Measurements from ENCODE around the gene COMTD1. TPM values are rescaled to one million over a fixed set of nuclear protein-coding genes. Genes with fewer than 3 reads are reported as not detected.

The COMTD1 gene
- total and polyA plus RNA-seq, 2 donors (not counting 3 experiments of a cell fraction or from before 2014, with no cell fraction given), result 18.4 to 18.6 TPM

DNA sequence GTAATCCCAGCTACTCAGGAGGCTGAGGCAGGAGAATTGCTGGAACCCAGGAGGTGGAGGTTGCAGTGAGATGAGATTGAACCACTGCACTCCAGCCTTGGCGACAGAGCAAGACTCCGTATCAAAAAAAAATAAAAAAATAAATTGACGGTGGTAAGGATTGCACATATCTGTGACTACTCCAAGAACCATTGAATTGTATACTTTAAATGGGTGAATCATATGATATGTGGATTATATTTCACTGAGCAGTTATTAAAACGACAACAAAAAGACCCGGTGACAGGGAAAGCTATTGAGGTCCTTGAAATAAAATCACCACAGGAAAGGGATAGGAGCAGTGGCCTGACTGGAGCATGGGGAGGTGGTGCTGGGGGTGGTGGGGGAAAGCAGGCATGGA is 31.2 kb upstream of the COMTD1 start:
- Histone ChIP-seq H3K9me1 (replicated peaks; ENCODE audit: control insufficient read depth, extremely low read depth, insufficient read depth, low read length) (no peaks in the 10 kb centered on the region), H3K27me3 (ENCODE audit: control insufficient read depth in 2 of 2, insufficient read depth in 2 of 2, low read length in 2 of 2) (no peaks in the 10 kb centered on the region), H3K27ac (ENCODE audit: insufficient read depth, low read depth, low read length) (no peak overlapping the region), H3K9me3 (replicated peaks; ENCODE audit: control insufficient read depth, insufficient read depth, low read length) (no peaks in the 10 kb centered on the region), H3K79me2 (ENCODE audit: control insufficient read depth, insufficient read depth, low read length) (no peaks in the 10 kb centered on the region), H3K9ac (replicated peaks; ENCODE audit: extremely low read depth, insufficient read depth, low read length) (no peak overlapping the region), H3K4me2 (ENCODE audit: insufficient read depth, low read length) (no peak overlapping the region), H3K4me3 (replicated peaks in 1 of 3; ENCODE audit: insufficient read depth in 1 of 3, low read depth in 1 of 3, low read length in 3 of 3) (no peak overlapping the region), H3K36me3 (ENCODE audit: control insufficient read depth in 2 of 2, extremely low read depth in 1 of 2, insufficient read depth in 2 of 2, low read length in 2 of 2) (no peaks in the 10 kb centered on the region), H4K20me1 (replicated peaks; ENCODE audit: control insufficient read depth, extremely low read depth, insufficient read depth, low read length) (no peaks in the 10 kb centered on the region), H2AFZ (ENCODE audit: low read depth, low read length) (no peak overlapping the region), H3K4me1 (ENCODE audit: control insufficient read depth, extremely low read depth, insufficient read depth, low read length) (no peaks in the 10 kb centered on the region)
- DNase-seq (ENCODE audit: low read depth, low spot score), result no peak
- intact Hi-C loops (cut with micrococcal nuclease), result no loop called here
- no TSS peak for BruUV-seq (replicated peaks)
- no peak for FAIRE-seq
- TF ChIP-seq EZH2 (IDR thresholded peaks at IDR 0.05; ENCODE audit: borderline replicate concordance, low read depth, low read length, severe bottlenecking) (no peak), POLR2A (IDR thresholded peaks at IDR 0.05; ENCODE audit: low read depth, low read length) (no peak), JUN (IDR thresholded peaks at IDR 0.05; ENCODE audit: borderline replicate concordance, insufficient read depth, insufficient read length, low read depth) (no peak), FOS (IDR thresholded peaks at IDR 0.05; ENCODE audit: borderline replicate concordance, insufficient read depth, low read length) (no peak), POLR2AphosphoS5 (IDR thresholded peaks at IDR 0.05; ENCODE audit: insufficient read depth, low read depth, low read length) (no peak), MYC (IDR thresholded peaks at IDR 0.05; ENCODE audit: low read depth, low read length) (no peak), GATA2 (IDR thresholded peaks at IDR 0.05; ENCODE audit: insufficient read depth, insufficient read length, low read depth, low read length) (no peak)
- TF ChIP-seq, protein P1, sequence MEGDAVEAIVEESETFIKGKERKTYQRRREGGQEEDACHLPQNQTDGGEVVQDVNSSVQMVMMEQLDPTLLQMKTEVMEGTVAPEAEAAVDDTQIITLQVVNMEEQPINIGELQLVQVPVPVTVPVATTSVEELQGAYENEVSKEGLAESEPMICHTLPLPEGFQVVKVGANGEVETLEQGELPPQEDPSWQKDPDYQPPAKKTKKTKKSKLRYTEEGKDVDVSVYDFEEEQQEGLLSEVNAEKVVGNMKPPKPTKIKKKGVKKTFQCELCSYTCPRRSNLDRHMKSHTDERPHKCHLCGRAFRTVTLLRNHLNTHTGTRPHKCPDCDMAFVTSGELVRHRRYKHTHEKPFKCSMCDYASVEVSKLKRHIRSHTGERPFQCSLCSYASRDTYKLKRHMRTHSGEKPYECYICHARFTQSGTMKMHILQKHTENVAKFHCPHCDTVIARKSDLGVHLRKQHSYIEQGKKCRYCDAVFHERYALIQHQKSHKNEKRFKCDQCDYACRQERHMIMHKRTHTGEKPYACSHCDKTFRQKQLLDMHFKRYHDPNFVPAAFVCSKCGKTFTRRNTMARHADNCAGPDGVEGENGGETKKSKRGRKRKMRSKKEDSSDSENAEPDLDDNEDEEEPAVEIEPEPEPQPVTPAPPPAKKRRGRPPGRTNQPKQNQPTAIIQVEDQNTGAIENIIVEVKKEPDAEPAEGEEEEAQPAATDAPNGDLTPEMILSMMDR (IDR thresholded peaks at IDR 0.05; ENCODE audit: extremely low read depth in 1 of 2, insufficient read depth in 1 of 2, low read depth in 1 of 2, low read length in 2 of 2), result no peak
- TF ChIP-seq, protein P2, sequence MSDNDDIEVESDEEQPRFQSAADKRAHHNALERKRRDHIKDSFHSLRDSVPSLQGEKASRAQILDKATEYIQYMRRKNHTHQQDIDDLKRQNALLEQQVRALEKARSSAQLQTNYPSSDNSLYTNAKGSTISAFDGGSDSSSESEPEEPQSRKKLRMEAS (IDR thresholded peaks at IDR 0.05; ENCODE audit: insufficient read depth, insufficient read length), result no peak
- dilution Hi-C loops (cut with MboI; ENCODE audit: extremely low pct_ligation_motif_present, low sequenced_read_pairs), result no loop called here
- ChIA-PET CTCF (no interaction called here), POLR2A (no interaction called here)
